ENCODE data around the gene PPARA.

PPARA gene

GRCh38 chr22:46113110-46113909 is 37.0 kb upstream of the PPARA start:
- no peak for DNase-seq
- in situ Hi-C loops (cut with HindIII; ENCODE audit: low pct_ligation_motif_present, low pct_unique_long_range_greater_than_20kb, low sequenced_read_pairs): no loop called here

- in situ Hi-C loops (cut with HindIII; ENCODE audit: low pct_ligation_motif_present, low pct_unique_long_range_greater_than_20kb, low sequenced_read_pairs): no loop called here
- no peak for DNase-seq
These were observed 36.3 kb upstream of the PPARA start for GRCh38 chr22:46113910-46114517.

GRCh38 chr22:46114518-46115387 is 35.6 kb upstream of the PPARA start:
- in situ Hi-C loops (cut with HindIII; ENCODE audit: low pct_ligation_motif_present, low pct_unique_long_range_greater_than_20kb, low sequenced_read_pairs): no loop called here
- no peak for DNase-seq

DNA sequence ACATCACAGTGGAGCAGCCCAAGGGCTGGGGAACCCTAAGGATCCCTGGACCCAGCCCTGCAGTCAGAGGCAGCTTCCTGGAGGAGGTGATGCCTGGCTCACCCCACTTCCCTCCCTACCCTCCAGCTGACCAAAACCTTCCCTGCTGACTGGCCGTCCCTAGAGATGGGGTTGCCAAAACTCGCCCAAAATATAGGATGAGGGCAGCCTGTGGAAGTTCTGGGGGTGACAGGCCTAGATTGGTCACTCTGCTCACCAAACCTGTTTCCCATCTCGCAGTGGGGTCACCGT is 35.0 kb upstream of the PPARA start:
- in situ Hi-C loops (cut with HindIII; ENCODE audit: low pct_ligation_motif_present, low pct_unique_long_range_greater_than_20kb, low sequenced_read_pairs): no loop called here
- DNase-seq: no peak

DNA sequence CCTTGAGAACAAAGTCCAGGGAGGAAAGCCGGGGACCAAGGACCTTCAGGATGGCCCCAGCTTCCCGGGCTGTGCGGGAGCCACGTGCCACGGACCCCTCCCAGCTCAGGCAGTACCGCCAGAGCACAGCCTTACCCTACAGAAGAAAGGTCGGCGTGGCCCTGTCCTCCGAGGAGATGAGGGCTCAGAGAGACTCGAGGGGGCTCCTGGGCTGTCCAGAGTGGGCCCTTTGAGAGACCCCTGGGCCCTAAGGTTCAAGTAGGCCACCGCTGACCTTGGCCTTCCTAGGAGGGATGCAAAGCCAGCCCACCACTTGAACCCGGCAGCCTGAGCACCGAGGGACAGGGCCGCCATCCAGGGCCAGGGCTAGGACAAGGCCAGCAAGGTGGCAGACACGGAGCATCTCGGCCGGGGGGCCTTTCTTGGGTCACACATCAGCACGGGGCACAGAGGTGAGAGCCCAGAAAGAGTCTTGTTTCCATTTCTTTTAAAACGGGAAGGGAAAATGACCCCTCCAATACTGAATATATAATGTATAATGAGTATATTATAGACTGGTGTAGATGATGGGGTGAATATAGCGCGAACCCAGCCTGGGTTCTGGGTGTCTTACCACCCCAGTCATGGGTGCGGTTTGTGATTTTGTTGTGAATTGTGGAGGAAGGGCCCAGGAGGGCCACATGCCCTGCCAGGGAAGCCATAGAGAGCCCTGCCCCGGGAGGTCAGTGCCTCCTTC is 34.4 kb upstream of the PPARA start:
- in situ Hi-C loops (cut with HindIII; ENCODE audit: low pct_ligation_motif_present, low pct_unique_long_range_greater_than_20kb, low sequenced_read_pairs): no loop called here
- DNase-seq: no peak

DNA sequence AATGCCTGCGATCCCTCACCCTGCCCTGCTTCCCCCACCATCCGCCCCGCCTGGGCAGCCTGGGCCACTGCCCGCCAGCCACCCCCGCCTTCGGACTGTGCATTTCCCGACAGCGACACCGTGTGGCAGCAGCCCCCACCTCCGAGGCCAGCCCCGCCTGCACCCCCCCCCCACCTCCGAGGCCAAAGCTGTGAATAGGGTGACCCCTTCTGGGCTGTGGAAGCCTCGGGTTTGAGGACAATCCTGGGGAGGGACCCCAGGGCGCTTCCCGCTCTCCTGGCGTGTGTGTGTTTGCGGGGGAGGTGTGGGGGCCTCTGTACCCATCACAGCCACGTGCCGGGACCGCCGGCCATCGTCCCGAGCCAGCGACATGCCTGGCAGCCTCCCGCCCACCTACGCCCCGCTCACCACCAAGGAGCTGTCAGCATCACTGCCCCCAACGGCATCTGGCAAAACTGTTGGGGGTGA is 33.8 kb upstream of the PPARA start:
- peak; percentile 82 for DNase-seq
- in situ Hi-C loops (cut with HindIII; ENCODE audit: low pct_ligation_motif_present, low pct_unique_long_range_greater_than_20kb, low sequenced_read_pairs): no loop called here

DNA sequence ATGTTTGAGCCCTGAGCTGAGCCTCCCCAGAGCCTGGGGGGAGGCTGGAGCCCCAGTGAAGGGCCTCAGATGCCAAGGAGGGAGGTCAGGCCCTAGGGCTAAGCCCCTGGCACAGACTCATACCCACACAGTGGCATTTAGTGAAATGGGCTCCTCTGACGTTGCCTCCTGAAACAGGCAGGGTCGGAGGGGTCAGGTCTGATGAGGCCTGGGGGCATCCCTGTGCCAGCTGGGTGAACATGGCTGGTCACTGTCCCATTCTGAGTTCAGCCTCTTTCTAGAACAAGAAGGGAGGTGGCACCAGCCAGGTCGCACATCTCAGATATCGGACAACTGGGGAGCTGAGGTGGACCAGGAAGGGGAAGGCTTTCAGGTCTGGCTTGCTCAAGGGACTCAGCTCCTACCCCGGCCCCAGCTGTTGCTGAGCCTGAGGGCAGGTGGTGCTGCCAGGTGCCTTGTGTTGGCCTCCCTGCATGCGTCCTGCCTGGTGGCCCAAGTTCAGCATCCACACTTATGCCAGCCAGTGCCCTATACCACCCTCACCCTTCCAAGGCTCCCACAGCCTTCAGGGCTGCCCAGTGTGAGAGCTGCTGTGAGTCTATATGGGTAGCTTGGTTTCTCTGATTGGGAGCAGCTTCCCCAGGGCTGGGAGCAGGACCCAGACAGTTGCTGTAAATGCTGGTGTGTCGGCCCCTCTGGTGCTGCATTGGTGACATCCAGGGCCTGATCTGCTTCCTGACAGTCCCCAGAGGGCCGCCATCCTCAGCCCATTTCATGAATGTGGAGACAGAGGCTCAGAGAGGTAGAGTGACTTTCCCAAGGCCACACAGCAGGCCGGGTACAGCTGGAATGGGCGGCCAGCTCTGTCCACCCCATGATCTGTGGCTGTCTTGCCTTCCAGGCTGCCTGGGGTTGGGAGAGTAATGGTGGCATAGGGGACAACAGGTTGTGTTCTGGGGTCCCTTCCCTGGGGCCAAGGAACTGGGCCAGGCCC is 32.8 kb upstream of the PPARA start:
- no peak for DNase-seq
- in situ Hi-C loops (cut with HindIII; ENCODE audit: low pct_ligation_motif_present, low pct_unique_long_range_greater_than_20kb, low sequenced_read_pairs): no loop called here

- no peak for DNase-seq
- in situ Hi-C loops (cut with HindIII; ENCODE audit: low pct_ligation_motif_present, low pct_unique_long_range_greater_than_20kb, low sequenced_read_pairs): no loop called here
These were observed 31.1 kb upstream of the PPARA start for GRCh38 chr22:46119093-46119728.

GRCh38 chr22:46119729-46120419 is 30.5 kb upstream of the PPARA start:
- no peak for DNase-seq
- in situ Hi-C loops (cut with HindIII; ENCODE audit: low pct_ligation_motif_present, low pct_unique_long_range_greater_than_20kb, low sequenced_read_pairs): no loop called here

DNA sequence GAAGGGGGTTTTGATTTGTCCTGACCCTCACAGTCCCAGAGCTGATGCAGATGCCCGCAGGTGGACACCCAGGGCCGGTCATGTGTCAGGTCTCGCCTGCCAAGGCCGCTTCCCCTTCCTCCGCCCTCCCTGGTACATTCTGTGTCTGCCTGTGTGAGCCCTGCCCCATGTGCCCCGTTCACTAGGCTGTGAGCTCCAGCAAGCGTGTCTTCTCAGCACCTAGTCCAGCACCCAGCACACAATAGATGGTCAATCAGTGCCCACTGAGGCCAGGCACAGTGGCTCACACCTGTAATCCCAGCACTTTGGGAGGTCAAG is 29.9 kb upstream of the PPARA start:
- DNase-seq: no peak
- in situ Hi-C loops (cut with HindIII; ENCODE audit: low pct_ligation_motif_present, low pct_unique_long_range_greater_than_20kb, low sequenced_read_pairs): no loop called here

DNA sequence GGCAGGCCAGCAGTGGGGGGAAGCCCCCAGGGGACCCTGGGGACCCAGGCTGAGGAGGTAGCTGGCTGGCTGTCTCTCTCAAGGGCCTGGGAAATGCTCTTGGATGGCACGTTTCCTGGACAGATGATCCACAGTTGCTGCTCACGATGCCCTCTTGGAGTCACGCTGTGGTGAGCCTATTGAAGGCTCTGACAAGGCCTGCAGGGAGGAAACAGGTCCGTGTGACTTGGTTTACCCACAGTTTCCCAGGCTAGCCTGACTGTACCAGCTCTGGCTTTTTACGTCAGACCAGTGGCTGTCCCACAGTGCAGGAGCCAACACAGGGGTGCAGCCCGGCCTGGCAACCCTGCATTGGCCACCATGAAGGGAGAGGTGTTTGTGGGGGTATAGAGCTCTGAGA is 29.2 kb upstream of the PPARA start:
- no peak for DNase-seq
- in situ Hi-C loops (cut with HindIII; ENCODE audit: low pct_ligation_motif_present, low pct_unique_long_range_greater_than_20kb, low sequenced_read_pairs): no loop called here

GRCh38 chr22:46121523-46122287 is 28.6 kb upstream of the PPARA start:
- in situ Hi-C loops (cut with HindIII; ENCODE audit: low pct_ligation_motif_present, low pct_unique_long_range_greater_than_20kb, low sequenced_read_pairs): no loop called here
- DNase-seq: no peak

- DNase-seq: peak; percentile 55
- in situ Hi-C loops (cut with HindIII; ENCODE audit: low pct_ligation_motif_present, low pct_unique_long_range_greater_than_20kb, low sequenced_read_pairs): no loop called here
These were observed 27.8 kb upstream of the PPARA start for GRCh38 chr22:46122511-46122971.

DNA sequence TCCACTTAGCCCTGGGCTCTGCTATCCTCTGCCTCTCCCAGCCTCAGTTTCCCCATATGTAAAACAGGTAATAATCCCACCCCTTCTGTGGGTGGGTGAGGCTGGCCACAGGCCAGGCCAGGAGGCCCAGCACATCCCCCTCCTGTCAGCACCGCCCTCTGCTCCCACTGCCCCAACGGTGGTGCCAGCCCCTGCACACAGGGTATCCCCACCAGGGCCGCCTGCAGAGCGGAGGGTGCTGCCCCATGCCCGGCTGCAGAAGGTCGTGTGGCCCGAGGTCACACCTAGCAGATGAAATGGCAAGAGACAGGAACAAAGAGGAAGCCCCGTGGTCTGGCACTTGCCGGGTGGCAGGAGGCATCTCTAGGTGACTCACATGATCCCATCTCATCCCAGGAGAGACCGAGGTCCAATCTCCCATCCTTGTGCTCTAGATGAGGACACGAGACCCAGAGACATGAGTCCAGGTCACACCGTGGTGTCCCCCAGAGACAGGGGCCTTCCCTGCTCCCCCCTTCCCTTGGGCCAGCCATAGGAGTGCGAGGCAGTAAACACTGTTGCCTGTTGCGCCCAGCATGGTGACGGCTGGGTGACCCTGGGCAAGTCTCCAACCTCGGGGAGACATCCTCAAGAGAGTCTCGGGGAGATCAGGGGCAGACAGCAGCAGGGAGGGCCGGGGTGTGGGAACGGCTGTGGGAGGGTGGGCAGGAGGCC is 27.2 kb upstream of the PPARA start:
- in situ Hi-C loops (cut with HindIII; ENCODE audit: low pct_ligation_motif_present, low pct_unique_long_range_greater_than_20kb, low sequenced_read_pairs): no loop called here
- DNase-seq: no peak

- DNase-seq: no peak
- in situ Hi-C loops (cut with HindIII; ENCODE audit: low pct_ligation_motif_present, low pct_unique_long_range_greater_than_20kb, low sequenced_read_pairs): no loop called here
These were observed 26.5 kb upstream of the PPARA start for GRCh38 chr22:46123694-46124382.
